Limb (tissue), 2 donors: ENCODE data around the gene ARHGAP21.
"Not testable (repeated sequence)": the region's sequence is repeated elsewhere in the genome, so short reads cannot be mapped to it uniquely, and the experiment has no call there.

Source experiments
- DNase-seq, 2 donors: peaks; one replicate each; pipeline ENCODE4 v3.0.0-alpha.2; 2016; ENCODE audit errors: extremely low spot score in 2 of 2

ARHGAP21 gene

DNA sequence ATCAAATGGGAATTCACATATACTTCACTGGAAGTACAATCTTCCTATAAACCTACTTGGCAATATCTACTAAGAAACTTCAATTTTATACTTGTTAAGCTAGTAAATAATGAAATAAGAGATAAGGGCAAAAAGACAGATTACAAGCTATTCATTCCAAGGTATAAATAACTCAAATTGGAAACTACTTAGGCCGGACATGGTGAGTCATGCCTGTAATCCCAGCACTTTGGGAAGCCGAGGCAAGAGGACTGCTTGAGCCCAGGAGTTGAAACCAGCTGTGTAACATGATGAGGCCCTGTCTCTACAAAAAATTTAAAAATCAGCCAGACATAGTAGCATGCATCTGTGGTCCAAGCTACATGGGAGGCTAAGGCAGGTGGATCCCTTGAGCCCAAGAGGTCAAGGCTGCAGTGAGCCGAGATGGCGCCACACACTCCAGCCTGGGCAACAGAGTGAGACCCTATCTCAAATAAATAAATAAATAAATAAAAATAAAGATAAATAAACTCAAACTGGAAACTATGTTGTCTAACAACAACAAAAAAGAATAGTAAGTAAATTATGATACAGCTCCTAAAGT, 37.6 kb downstream of the ARHGAP21 start:
- DNase-seq: no peak

DNA sequence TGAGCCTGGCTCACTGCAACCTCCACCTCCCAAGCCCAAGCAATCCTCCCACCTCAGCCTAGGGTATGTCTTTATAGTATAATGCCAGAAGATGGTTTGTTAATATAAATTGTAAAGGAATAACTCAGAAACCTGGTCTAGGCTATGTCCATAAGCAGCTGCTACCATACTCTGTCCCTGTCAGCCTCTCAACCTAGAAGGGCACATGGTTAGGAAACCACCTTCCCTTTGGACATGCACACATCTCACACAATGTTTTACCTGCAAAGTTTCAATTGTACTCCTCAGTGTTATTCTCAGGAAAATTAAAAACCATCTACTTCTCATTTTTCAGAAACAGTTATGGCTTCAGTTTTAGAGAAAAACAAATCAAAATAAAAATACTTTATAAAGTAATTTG, 40.1 kb downstream of the ARHGAP21 start:
- DNase-seq: no peak

DNA sequence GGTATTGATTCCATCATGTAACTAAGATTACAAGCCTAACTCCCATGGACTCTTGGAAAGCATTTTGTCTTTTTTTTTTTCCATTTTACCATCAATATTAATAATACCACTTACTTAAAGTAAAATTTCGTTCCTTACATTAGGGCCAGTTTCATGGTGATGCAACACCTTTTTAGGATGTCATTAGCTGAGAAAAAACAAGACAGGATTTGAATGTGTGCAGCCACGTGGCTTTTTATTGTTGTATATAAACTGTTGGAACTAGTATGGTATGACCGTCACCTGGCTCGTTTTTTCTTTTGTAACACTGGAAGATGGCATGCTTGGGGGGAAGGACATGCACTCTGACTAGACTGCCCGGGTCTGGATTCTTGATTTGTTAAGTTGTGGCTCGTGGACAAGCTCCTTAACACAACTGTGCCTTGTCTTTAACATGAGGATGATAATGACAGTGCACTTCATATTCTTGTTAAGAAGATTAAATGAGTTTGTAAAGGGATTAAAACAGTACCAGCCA, 42.1 kb downstream of the ARHGAP21 start:
- DNase-seq: no peak

DNA sequence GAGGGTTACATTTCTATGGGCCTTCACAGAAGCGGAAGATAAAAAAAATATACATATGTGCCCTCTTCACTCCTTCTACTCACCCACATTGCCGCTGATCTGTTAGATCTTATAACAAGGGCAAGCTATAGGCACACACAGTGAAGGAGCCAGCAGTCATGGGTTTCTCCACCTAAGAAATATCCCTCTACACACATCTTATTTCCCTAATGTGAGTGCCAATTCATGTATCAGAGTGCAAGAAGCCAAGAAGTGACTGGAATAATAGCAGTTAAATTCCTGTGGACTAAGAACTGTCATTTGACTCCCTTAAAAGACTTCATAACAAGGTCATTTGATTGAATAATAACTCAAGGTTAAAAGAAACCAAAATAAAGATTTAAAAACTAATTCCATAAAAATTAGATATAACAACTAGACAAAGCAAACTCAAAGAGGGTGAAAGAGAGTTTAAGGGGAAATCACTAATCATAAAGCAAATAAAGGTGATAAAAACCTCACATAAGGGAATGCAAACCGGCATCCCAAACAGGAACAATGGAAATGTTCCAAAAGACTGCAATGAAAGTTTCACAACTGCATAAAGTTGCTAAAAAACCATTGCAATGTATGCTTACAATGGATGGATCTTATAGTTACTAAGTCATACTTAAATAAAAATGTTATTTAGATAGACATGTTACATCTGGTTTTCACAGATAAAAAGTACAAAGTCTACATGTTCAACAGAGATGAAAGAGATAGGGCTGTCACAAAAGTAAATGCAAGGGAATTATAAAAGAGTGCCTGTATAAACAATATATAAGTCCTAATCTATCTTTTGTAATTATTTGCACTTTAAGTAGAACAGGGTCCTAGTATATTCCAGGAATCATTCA, 42.8 kb downstream of the ARHGAP21 start:
- DNase-seq: no peak

DNA sequence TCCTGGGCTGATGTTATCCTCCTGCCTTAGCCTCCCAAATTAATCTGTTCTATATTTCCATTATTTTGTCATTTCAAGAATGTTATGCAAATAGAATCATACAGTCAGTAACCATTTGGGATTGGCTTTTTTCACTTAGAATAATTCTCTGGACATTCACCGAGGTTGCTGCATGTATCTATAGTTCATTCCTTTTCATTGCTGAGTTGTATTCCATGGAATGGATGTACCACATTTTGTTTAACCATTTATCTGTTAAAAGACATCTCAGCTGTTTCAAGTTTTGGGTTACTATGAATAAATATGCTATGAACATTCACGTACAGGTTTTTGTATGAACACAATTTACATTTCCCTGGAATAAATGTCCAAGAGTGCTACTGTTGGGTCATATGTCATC, 44.9 kb downstream of the ARHGAP21 start:
- DNase-seq: no peak

DNA sequence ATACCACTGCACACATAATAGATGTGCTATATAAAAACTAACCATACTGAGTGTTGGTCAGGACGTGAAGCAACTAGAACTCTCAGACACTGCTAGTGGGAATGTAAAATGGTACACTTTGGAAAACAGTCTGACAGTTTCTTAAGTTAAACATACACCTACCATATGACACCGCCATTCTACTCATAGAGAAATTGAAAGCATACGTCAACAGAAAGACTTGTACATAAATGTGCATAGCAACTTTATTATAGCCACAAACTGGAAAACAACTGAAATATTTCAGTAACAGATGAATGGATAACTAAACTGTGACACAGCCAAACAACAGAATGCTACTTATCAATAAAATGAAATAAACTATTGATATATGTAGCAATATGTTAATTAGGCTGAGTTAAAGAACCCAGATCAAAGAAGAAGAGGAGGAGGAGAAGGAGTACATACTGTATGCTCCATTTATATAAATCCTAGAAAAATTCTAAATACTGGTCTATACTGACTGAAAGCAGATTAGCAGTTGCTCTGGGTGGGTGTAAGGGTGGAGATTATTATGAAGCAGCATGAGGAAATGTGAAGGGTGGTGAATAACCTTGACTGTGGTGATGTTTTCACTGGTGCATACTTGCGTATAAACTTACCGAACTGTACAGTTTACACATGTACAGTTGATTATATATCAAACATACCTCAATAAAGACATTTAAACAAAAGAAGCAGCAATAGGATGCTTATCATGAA, 48.6 kb downstream of the ARHGAP21 start:
- no peak for DNase-seq

DNA sequence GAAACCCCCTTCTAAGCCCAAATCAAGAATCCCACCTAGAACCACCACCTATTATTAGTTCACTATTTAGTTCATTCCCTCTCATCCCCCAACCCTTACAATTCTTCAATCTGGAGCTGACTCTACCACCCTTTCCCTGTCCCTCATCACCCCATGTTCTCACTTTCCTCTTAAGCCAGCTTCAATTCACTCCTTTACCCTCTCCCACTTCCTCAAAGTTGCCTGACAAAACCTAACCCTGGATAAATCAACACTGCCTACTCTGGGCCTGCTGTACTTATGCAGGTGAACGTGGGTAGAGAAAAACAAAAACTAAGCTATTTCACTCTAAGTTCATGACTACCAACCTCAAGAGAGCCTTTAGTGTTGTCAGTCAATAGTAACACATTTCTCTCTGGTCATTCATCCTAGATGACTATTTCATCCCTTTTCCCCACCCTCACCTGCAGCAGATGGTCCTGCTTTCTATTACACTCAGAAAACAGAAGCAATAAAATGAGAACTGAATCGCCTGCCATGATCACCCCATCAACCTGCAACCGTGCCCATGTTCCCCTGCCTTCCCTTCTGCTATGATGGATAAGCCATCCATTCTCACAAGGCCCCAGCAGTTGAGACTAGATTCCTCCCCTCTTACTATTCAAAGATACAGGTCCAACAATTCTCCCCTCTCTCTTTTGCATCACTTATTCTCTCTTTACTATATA, 52.6 kb downstream of the ARHGAP21 start:
- no peak for DNase-seq

DNA sequence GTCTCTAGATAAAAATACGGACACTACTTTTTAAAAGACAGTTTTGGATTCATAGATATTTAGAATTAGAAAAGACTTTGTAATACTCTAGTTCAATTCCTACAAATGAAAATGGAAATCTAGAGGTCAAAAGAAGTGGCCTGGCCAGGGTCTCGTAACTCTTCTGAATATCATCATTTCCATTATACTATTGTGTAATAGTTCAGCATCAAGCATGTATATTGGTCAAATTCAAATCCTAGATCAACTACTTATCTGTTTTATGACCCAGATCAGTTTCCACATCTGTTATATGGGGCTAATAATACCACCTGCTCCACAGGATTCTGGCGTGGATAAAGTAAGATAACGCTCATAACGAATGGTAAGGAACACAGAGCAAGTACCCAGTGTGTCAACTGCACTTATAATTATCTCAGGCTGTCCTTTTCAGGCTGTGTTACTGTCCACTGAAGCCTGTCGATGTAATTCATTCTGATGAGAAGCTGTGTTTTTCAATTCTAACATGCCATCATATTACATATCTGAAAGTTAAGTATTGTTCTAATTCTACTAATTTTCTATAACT, 54.3 kb downstream of the ARHGAP21 start:
- DNase-seq: no peak

DNA sequence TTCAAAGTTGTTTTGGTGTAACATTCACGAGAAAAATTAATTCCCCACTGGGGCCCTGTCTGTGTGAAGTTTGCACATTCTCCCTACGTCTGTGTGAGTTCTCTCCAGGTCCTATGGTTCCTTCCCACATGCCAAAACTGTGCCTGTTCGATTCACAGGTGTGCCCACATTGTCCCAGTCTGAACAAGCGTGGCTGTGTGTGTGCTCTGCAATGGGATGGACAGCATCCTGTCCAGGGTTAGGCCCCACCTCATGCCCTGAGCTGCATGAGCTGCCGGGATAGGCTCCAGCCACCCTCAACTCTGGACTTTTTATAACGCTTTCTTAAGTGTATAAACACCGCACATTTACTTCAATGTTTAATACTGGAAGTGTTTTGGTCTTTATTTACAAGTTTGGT, 55.4 kb downstream of the ARHGAP21 start:
- no peak for DNase-seq

DNA sequence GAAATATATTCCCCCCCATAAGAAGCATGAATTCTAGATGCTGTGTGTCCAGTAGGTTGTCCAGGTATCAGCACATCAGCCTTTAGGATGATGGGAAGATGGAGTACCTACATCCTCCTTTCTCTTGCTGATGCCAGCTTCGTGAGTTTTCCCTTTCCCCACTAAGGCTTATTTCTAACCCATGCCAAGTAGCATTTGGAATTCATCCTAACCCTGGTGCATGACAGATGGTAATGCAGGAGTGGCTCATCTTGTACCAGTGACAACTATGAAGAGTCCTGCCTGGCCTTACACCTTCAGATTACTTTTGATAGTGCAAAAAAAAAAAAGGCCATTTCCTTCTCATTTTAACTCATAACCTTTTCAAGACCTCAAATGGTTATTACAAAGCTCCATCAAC, 58.7 kb downstream of the ARHGAP21 start:
- no peak for DNase-seq

DNA sequence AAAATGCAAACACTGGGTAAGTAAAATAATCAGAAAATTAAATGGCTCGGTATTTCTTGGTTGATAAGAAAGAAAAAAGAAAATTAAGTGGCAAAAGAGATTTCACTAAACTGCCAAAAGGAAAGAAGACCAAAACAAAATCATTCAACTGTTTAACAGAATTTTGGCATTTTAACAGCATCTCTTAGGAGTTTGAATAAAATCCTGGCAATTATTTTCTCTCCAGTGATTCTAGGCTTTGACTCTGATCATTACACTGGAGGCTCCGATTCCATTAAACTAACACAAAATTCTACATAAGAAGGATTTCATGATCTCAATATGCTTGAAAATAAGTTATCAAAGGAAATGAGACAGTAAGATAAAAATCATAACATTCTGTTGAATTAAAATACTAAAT, 62.3 kb downstream of the ARHGAP21 start:
- no peak for DNase-seq

DNA sequence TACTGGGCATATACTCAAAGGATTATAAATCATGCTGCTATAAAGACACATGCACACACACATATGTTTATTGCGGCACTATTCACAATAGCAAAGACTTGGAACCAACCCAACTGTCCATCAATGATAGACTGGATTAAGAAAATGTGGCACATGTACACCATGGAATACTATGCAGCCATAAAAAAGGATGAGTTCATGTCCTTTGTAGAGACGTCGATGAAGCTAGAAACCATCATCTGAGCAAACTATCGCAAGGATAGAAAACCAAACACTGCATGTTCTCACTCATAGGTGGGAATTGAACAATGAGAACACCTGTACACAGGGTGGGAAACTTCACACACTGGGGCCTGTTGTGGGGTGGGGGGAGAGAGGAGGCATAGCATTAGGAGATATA, 65.4 kb downstream of the ARHGAP21 start:
- not testable (repeated sequence) for DNase-seq

DNA sequence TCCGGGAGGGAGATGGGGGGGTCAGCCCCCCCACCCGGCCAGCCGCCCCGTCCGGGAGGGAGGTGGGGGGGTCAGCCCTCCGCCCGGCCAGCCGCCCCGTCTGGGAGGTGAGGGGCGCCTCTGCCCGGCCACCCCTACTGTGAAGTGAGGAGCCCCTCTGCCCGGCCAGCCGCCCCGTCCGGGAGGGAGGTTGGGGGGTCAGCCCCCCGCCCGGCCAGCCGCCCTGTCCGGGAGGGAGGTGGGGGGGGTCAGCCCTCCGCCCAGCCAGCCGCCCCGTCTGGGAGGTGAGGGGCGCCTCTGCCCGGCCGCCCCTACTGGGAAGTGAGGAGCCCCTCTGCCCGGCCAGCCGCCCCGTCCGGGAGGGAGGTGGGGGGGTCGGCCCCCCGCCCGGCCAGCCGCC, 67.4 kb downstream of the ARHGAP21 start:
- not testable (repeated sequence) for DNase-seq

DNA sequence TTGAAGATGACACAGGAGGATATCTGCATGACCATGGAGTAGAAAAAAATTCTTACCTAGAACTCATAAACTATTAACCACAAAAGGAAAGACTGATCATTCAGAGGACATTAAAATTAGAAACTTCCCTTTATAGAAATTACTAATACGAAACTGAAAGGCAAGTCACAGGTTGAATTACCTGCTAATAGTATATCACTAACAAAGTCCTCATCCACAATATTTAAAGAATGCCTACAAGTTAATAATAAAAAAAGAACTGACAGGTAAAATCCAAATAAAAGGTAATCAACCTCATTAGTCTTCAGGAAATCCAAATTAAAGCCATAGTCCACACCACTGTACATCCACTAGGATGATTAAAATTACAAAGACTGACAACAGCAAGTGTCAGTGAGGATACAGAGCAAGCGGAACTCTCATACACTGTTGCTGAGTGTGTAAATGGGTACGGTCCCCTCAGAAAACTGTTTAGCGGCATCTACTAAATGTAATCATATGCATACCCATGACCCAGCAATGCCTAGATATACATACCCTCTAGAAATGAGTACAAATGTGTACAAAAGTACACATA, 71.2 kb downstream of the ARHGAP21 start:
- DNase-seq: no peak

DNA sequence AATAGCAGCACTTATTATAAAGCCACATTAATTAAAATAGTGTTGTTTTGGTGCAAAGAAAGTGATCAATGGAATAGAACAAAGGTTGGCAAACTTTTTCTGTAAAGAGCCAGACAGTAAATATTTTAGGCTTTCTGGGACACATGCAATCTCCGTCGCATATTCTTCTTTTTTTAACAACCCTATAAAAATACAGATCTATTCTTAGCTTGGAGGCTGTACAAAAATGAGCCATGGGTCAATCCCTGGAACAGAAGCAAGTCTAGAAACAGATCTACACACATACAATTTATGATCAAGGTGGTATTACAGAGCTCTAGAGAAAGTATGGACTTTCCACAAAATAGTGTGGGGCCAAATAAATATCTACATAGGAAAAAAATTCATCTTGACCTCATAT, 71.8 kb downstream of the ARHGAP21 start:
- no peak for DNase-seq

DNA sequence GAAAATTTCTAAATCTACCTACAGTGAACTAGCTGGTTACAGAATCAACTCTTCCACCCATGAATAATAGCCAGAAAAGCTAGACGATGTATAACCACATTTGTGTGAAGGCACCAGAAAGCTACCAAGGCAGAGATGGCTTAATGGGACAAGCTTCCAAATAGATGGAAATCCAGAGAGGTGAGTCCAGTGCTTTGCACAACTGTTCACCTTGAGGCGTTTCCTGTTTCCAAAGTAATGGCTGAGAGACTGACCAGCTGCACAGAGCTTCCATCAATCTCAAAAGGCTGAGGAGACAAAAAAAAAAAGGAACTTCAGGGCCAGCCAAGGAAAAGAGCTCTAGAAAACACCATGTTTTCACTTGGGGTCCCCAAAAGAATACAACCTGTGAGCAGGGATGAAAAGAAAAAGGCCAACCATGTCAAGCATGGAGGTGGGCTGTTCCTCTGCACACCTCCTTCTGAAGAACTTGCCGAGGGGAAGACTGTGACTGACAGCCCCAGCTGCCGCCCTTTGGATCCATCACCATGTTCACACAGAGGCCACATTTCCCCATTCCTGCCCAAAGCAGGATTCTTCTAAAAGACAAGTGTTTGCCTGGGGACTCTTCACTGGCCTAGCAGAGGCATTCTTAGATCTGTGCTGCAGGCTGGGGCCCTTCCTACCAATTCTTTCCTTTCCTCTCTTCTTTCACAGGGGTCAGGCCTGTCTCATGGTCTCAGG, 72.9 kb downstream of the ARHGAP21 start:
- DNase-seq: no peak

DNA sequence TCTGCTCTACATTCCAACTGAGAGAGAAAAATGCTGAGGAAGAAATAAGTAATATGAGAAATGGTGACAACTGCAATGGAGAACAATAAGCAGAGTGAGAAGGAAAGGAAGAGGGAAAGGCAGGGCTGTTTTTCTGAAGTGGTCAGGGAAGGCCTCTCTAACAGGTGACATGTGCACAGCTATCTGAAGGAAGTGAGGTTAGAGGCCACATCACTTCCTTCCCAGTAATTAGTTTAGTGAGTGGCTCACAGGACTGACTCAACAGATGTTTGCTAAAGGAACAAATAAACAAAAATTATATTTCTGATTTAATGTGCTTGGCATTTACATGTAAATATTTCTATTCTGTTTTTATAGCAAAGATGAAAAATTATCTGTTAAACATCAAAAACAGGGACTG, 77.9 kb downstream of the ARHGAP21 start:
- DNase-seq: no peak

DNA sequence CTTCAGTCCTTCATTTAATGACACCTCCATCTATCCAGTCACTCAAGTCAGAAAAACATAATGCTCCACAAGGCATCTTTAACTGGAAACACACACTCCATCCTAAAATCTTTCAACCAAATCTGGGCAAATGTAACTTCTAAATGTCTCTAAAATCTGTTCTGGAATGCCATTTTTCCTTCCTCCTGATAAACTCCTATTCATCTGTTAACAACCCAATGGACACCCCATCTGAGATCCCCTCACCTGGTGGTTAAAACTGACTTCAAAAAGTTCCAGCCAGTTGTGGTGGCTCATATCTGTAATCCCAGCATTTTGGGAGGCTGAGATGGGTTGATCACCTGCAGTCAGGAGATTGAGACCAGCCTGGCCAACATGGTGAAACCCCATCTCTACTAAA, 78.7 kb downstream of the ARHGAP21 start:
- DNase-seq: no peak

DNA sequence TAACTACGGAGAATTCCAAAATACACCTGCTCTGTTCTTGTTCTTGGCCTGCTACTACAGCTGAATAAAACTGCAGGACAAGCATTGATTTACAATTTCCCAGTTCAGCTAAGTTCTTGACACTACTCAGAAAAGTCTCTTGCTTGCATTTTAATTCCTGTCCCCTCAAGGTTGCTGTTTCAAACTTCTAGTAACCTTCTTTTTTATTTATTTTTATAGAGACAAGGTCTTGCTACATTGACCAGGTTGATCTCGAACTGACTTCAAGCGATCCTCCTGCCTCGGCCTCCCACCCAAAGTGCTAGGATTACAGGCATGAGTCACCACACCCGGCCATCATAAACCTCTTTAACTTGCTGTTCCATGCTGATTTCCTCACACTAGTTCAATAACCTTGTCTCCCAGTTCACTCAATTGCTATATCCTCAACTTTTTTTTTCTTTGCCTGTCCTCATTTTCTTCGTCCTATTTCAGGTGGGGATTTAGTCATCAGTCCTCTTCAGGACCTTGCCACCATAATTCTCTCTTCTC, 79.9 kb downstream of the ARHGAP21 start:
- DNase-seq: no peak
